Heart left ventricle (tissue), 16 donors: ENCODE data around the gene THAP5. TPM values are rescaled to one million over a fixed set of nuclear protein-coding genes. Genes with fewer than 3 reads are reported as not detected.

Source experiments
- ATAC-seq, 4 donors: fragments of 200-7000 bp; cut with Tn5 transposase; one replicate each; pipeline ENCODE4 v1.9.1; 2020 to 2022; ENCODE audit warnings: moderate library complexity in 4 of 4, mild to moderate bottlenecking in 3 of 4, moderate number of reproducible peaks in 1 of 4
- DNase-seq, 5 donors: peaks; one replicate each; pipeline ENCODE4 v3.0.0-alpha.2; 2020
- H3K27ac ChIP-seq, 12 donors: fragments of 200-600 bp; sonication (generic) in 4 of 12; one replicate each; pipeline versions ENCODE4 v1.5.0 to v1.8.0; 2016 to 2022; ENCODE audit warnings: mild to moderate bottlenecking in 2 of 12
- H3K27me3 ChIP-seq, 9 donors: fragments of 200-600 bp; sonication (generic) in 2 of 9; one replicate each; pipeline versions ENCODE4 v1.5.1 to v1.8.0; 2016 to 2022; ENCODE audit warnings: mild to moderate bottlenecking in 3 of 9
- H3K36me3 ChIP-seq, 9 donors: fragments of 200-600 bp; sonication (generic) in 2 of 9; one replicate each; pipeline versions ENCODE4 v1.5.0 to v1.8.0; 2018 to 2022; ENCODE audit warnings: mild to moderate bottlenecking in 2 of 9
- H3K4me1 ChIP-seq, 12 donors: fragments of 200-600 bp; sonication (generic) in 4 of 12; one replicate each; pipeline versions ENCODE4 v1.5.0 to v1.8.0; 2016 to 2022; ENCODE audit warnings: mild to moderate bottlenecking in 3 of 12
- H3K4me3 ChIP-seq, 12 donors: fragments of 200-600 bp; sonication (generic) in 4 of 12; one replicate each; pipeline versions ENCODE4 v1.5.0 to v1.8.0; 2017 to 2022; ENCODE audit warnings: mild to moderate bottlenecking in 9 of 12, moderate library complexity in 4 of 12
- H3K9me3 ChIP-seq, 12 donors: fragments of 200-600 bp; sonication (generic) in 4 of 12; one replicate each; pipeline versions ENCODE4 v1.5.0 to v1.8.0; 2016 to 2022; ENCODE audit warnings: mild to moderate bottlenecking in 1 of 12
- POLR2A ChIP-seq, 2 donors: fragments of 450-650 bp; IDR thresholded peaks; one replicate each; pipeline ENCODE4 v1.6.1; 2017; ENCODE audit warnings: antibody characterized with exemption in 2 of 2, mild to moderate bottlenecking in 2 of 2, moderate library complexity in 2 of 2
- WGBS, 4 donors: extraction: QIAGEN DNeasy Blood & Tissue Kit in 2 of 4; methylation state at CpG; one replicate each; pipeline versions ENCODE4 v1.1.5 to v1.1.7; 2013 to 2018; 5-methylcytosine and 5-hydroxymethylcytosine counted together
- intact Hi-C, 10 donors: fragments of 100-400 bp; cut with DNase I; formaldehyde crosslinking; loops; one replicate each; pipeline versions ENCODE4 v1.11.1 to v1.14.2; 2022
- polyA plus RNA-seq, 2 donors: library from polyadenylated mRNA; stranded (reverse); fragments of 200-250 nt; gene quantifications; one replicate each; pipeline ENCODE4 v1.2.3, GENCODE V29; 2013
- total RNA-seq, 9 donors: library from RNA; depleted of rRNA in 2 of 9; stranded (reverse); fragments of >200 nt in 2 of 9; fragmentation: NEBNext Ultra II Directional in 3 of 9; extraction: Animal tissue kit (Norgen Biotek cat#: 25700) in 3 of 9; gene quantifications; one replicate each; pipeline versions ENCODE4 v1.1.0 to v1.2.4, GENCODE V29; 2016 to 2023
- TF ChIP-seq, protein P1 (sequence below), 12 donors: fragments of 200-600 bp; sonication (generic) in 4 of 12; IDR thresholded peaks; one replicate each; pipeline versions ENCODE4 v1.5.0 to v1.8.0; 2018 to 2022; ENCODE audit warnings: antibody characterized with exemption in 12 of 12, mild to moderate bottlenecking in 5 of 12
- donor health status: ischemic (EF 13 %, LVEDD 7.1; RV severe dilation, severe dysfunction).
- donor health status: healthy with polysubstance abuse.
- donor health status: DM: no; HTN: yes; CAD: no.
- donor health status: DM: no; HTN: no; CAD: no.
- donor health status: ischemic (EF 25% LVEDD 6.9; RV normal size, moderate dysfunction).
- donor health status: ischemic (EF 25% LVEDD 5.7; RV mildly dilated, moderate dysfunction).
- donor health status: healthy.
- donor health status: DM: yes; HTN: yes; CAD: no.
- donor health status: ischemic (EF 35%, LVEDD 5.7; RV mildly dilated, moderate dysfunction).
- donor health status: nonischemic (EF 11% LVEDD 7.7; RV severe dilation, severe dysfunction).
- donor health status: DM: yes; HTN: yes; CAD: no.
- donor health status: PGD.
- donor health status: ischemic (EF 29% LVEDD 5.4; RV normal size, mild dysfunction).
- donor health status: nonischemic (EF 23%, LVEDD 6.1; RV moderate dilation, normal function).

The THAP5 gene
- total and polyA plus RNA-seq, 11 donors: 7.6 to 34.4 (median 25.8) TPM

DNA sequence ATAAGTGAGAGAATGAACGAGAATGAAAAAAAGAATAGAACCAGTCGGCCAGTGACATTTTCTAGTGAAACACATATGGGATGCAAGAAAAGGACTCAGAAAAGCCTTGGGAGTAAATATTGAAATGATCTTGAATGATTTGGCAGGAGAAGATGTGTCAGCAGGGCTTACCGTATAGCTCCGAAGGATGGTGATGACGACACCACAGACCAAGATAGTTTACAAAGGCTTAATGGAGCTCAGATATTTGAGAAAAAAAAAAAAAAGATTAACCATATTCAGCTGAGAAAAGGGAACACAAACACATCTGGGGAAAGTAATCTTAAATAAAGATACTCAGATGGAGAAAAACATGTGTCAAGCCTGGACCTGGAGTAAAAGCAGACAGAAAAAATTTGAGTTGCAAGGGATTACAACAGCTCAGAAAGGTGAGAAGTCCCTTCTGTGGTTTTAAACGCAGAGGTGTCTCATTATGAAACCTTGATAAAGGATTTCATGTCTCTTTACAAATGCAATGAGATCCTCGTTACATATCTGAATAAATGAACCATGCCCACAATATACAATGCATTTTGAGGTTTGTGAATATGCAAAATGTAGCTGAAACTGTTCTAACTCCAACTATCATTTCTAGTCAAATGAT is 36.2 kb upstream of the THAP5 start:
- no peak for TF ChIP-seq POLR2A (IDR thresholded peaks at IDR 0.05)
- TF ChIP-seq, protein P1, sequence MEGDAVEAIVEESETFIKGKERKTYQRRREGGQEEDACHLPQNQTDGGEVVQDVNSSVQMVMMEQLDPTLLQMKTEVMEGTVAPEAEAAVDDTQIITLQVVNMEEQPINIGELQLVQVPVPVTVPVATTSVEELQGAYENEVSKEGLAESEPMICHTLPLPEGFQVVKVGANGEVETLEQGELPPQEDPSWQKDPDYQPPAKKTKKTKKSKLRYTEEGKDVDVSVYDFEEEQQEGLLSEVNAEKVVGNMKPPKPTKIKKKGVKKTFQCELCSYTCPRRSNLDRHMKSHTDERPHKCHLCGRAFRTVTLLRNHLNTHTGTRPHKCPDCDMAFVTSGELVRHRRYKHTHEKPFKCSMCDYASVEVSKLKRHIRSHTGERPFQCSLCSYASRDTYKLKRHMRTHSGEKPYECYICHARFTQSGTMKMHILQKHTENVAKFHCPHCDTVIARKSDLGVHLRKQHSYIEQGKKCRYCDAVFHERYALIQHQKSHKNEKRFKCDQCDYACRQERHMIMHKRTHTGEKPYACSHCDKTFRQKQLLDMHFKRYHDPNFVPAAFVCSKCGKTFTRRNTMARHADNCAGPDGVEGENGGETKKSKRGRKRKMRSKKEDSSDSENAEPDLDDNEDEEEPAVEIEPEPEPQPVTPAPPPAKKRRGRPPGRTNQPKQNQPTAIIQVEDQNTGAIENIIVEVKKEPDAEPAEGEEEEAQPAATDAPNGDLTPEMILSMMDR (IDR thresholded peaks at IDR 0.05): no peak
- Histone ChIP-seq H3K4me3 (no peak overlapping the region), H3K4me1 (no peaks in the 10 kb centered on the region), H3K27me3 (peaks cover 0 to 5% (median 0%) of the 10 kb centered on the region in 9 donors), H3K36me3 (no peaks in the 10 kb centered on the region), H3K9me3 (no peaks in the 10 kb centered on the region), H3K27ac (no peak overlapping the region)
- ATAC-seq (no peak), DNase-seq (no peak)
- WGBS, 4 donors: 76 to 78% (median 76%) methylated on average over 7 of the region's 7 CpGs
- intact Hi-C loops: no loop called here

DNA sequence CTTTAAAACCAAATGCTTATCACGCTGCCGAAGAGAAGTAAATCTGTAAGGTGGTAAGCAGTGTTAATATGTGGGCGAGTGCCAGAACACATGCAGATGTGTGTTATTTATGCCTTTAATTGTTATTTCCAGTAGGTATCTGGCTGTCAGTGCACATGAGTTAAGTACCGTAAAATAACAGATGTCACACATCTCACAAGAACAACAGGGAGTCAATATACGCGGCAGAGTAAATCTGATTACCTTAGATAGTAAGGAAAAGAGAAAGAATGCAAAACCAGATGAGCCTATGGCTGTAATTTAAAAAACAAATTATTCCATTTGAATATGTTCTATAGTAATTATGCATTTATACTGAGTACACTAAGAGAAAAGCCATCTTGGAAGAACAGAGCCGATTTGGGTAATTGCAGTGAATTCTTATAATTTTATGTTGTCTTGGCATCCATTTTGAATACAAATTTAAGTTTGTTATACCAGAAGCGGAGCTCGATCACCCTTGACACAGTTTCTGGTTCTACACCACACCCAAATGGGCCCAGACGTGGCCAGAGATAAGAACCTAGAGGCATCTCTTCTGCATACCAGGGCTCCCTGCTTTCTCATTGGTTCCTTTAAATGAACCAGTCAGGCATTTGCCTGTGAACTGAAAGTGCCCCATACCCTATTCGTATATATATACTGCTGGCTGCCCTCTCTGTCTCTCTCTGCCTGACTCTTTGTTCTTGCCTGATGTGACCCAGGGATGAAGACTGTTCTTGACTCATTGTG is 35.0 kb upstream of the THAP5 start:
- TF ChIP-seq POLR2A (IDR thresholded peaks at IDR 0.05): no peak
- TF ChIP-seq, protein P1 (IDR thresholded peaks at IDR 0.05): no peak

DNA sequence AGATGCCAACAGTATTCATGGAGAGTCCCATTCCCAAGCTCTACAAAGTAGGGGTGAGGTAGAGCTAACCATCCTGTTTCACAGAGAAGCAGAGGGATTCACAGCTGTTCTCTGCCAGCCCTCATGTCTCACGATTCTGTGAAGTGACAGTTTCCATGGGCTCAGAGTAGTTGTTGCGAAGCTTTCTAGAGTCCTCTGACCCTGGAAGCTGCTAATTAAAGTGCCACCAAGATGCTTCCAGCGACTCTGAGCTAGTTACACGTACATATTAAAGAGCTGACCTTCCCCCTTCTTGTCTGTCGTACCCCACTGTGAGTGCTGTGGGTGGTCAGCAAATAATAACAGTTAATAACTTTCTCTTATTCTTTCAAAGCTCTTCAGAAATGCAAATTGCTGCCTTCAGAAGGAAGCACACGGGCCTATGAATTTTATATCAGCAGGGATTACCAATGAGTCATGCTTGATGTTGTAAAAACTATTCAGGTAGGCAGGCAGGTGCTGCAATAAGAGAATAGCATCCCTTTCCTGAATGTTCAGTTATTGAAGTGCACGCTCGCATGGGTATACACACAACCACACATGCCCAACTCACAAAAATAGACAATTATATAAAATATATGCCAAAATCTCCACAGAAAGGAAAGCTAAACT is 34.3 kb upstream of the THAP5 start:
- Histone ChIP-seq H3K9me3 (no peaks in the 10 kb centered on the region), H3K4me1 (no peaks in the 10 kb centered on the region), H3K27ac (no peak overlapping the region), H3K36me3 (no peaks in the 10 kb centered on the region), H3K27me3 (peaks cover 0 to 10% (median 0%) of the 10 kb centered on the region in 9 donors), H3K4me3 (no peak overlapping the region)
- 70 to 74% (median 72%) methylated on average over 8 of the region's 8 CpGs for WGBS, 4 donors
- ATAC-seq: no peak
- DNase-seq: no peak
- TF ChIP-seq, protein P1 (IDR thresholded peaks at IDR 0.05): no peak
- TF ChIP-seq POLR2A (IDR thresholded peaks at IDR 0.05): no peak
- intact Hi-C loops: no loop called here

More for the DNA sequence above, 35.0 kb upstream of the THAP5 start:
- intact Hi-C loops: no loop called here
- Histone ChIP-seq H3K4me1 (no peaks in the 10 kb centered on the region), H3K4me3 (no peak overlapping the region), H3K9me3 (no peaks in the 10 kb centered on the region), H3K36me3 (no peaks in the 10 kb centered on the region), H3K27me3 (peaks cover 0 to 8% (median 0%) of the 10 kb centered on the region in 9 donors), H3K27ac (no peak overlapping the region)
- WGBS, 4 donors: 73 to 83% (median 78%) methylated on average over 11 of the region's 11 CpGs
- ATAC-seq: no peak
- no peak for DNase-seq

DNA sequence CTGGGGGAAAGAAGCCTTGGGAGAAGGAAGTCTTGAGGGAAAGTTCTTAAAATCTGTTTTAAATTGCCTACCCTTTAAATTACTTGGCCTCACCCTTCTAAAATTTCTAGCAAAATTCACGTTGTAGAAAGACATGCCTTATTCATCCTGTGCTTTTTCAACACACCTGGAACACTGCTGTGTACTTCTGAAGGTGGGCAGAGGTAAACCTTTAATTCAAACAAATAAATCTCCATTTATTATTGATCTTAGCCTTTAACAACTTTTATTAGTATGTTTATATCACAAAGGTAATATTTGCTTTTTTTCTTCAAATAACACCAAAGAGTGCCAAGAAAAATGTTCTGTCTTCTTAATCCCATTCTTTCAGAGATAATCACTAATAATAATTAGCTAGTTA is 30.9 kb upstream of the THAP5 start:
- Histone ChIP-seq H3K36me3 (no peaks in the 10 kb centered on the region), H3K27ac (no peak overlapping the region), H3K4me1 (no peaks in the 10 kb centered on the region), H3K9me3 (no peaks in the 10 kb centered on the region), H3K27me3 (peaks cover 0 to 10% (median 0%) of the 10 kb centered on the region in 9 donors), H3K4me3 (no peak overlapping the region)
- intact Hi-C loops: no loop called here
- 70 to 84% (median 77%) methylated on average over 1 of the region's 1 CpG for WGBS, 4 donors
- ATAC-seq (no peak), DNase-seq (no peak)
- TF ChIP-seq, protein P1 (IDR thresholded peaks at IDR 0.05): no peak
- TF ChIP-seq POLR2A (IDR thresholded peaks at IDR 0.05): no peak
